ENCODE results near the gene CRK. TPM values are rescaled to one million over a fixed set of nuclear protein-coding genes. Genes with fewer than 3 reads are reported as not detected.
"Not testable (repeated sequence)": the region's sequence is repeated elsewhere in the genome, so short reads cannot be mapped to it uniquely, and the experiment has no call there.

CRK gene
- total and polyA plus RNA-seq, 2 of the 4 experiments (the other 2 are of a cell fraction), result 57.6 to 100 TPM

DNA sequence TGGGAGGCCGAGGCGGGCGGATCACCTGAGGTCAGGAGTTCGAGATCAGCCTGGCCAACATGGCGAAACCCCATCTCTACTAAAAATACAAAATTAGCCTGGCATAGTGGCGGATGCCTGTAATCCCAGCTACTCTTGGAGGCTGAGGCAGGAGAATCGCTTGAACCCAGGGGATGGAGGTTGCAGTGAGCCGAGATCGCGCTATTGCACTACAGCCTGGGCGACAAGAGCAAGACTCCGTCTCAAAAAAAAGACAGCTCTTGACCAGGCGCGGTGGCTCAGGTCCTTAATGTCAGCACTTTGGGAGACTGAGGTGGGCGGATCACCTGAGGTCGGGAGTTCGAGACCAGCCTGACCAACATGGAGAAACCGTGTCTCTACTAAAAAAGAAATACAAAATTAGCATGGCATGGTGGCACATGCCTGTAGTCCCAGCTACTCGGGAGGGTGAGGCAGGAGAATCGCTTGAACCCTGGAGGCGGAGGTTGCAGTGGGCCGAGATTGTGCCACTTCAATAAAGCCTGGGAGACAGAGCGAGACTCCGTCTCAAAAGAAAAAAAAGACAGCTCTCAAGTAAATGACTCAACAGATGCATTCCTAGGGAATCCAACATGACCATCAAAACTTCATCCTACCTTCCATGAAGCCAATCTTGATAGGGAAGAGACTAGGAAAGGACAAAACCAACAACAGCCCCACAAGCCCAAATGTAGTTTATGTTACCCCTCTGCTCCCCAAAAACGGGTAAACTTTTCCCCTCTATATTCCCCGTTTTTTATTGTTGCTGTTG lies 60.0 kb downstream of the CRK start:
- dilution Hi-C loops (cut with HindIII; ENCODE audit: low sequenced_read_pairs, unreplicated experiment); H4K8ac ChIP-seq (ENCODE audit: low read depth in 2 of 2, low read length in 2 of 2); BruUV-seq (replicated peaks); H2AFZ ChIP-seq (replicated peaks; ENCODE audit: low read length, poor library complexity); ATAC-seq (ENCODE audit: low read depth); H4K5ac ChIP-seq (ENCODE audit: low read depth, low read length); in situ Hi-C loops (cut with MboI; ENCODE audit: low sequenced_read_pairs); H4K91ac ChIP-seq (ENCODE audit: insufficient read depth, low read depth, low read length); H3K4me2 ChIP-seq (ENCODE audit: low read depth, low read length); H2BK15ac ChIP-seq (ENCODE audit: low read depth, low read length); H3K4me3 ChIP-seq (ENCODE audit: insufficient read depth, low read depth, low read length); H3K56ac ChIP-seq (ENCODE audit: extremely low read depth, insufficient read depth, low read length); H3K14ac ChIP-seq (replicated peaks; ENCODE audit: low read depth, low read length); H3K4ac ChIP-seq (ENCODE audit: low read depth, low read length); H3K9ac ChIP-seq (ENCODE audit: low read depth, low read length); CTCF ChIA-PET; POLR2A ChIA-PET (ENCODE audit: unreplicated experiment); H2AK5ac ChIP-seq (ENCODE audit: low read depth, low read length); H2AK9ac ChIP-seq (replicated peaks; ENCODE audit: low read depth, low read length, poor library complexity); H2BK5ac ChIP-seq (ENCODE audit: low read depth, low read length, poor library complexity, severe bottlenecking); H3K27ac ChIP-seq (ENCODE audit: insufficient read depth, low read length); H3K9me3 ChIP-seq (ENCODE audit: control insufficient read depth, insufficient read depth, low read length); H2BK20ac ChIP-seq (ENCODE audit: low read depth, low read length); H3K9me1 ChIP-seq (ENCODE audit: insufficient read depth, low read length); H3K18ac ChIP-seq (ENCODE audit: low read depth, low read length); H2BK120ac ChIP-seq (ENCODE audit: low read depth, low read length); DNase-seq; H3K27me3 ChIP-seq (ENCODE audit: control insufficient read depth, insufficient read depth, low read length); H3K36me3 ChIP-seq (ENCODE audit: control insufficient read depth, insufficient read depth, low read length); H3K4me1 ChIP-seq (ENCODE audit: control insufficient read depth, insufficient read depth, low read length): not testable (repeated sequence)
- peak overlapping the region; percentile 55; the same call in 1 of the 2 replicates for H3K23ac ChIP-seq (ENCODE audit: low read depth, low read length)
- peaks cover 0 to 38% of the 10 kb centered on the region in 2 experiments; a peak in 2 of 4 replicates for H3K79me1 ChIP-seq (ENCODE audit: low read depth in 1 of 2, low read length in 2 of 2)
- peaks cover 89% of the 10 kb centered on the region for H4K20me1 ChIP-seq (ENCODE audit: insufficient read depth, low read length)
- intact Hi-C loops (cut with micrococcal nuclease), result loop anchor here (5.0 kb wide), 1 partner anchor 61 kb away; the partner anchor contains the start of gene CRK
- WGBS, 2 experiments (ENCODE audit: extremely low coverage in 2 of 2, insufficient read length in 1 of 2), result 89% methylated on average over 12 of the region's 26 CpGs; no CpG with 5 or more reads in 1 of the 2 experiments
